Thymus (tissue), 14 donors: Measurements from ENCODE around the gene TEKT3. TPM values are rescaled to one million over a fixed set of nuclear protein-coding genes. Genes with fewer than 3 reads are reported as not detected.

Experiments used
- DNase-seq, 9 donors: peaks; one replicate each; pipeline ENCODE4 v3.0.0-alpha.2; 2013; ENCODE audit warnings: low spot score in 9 of 9, low read depth in 6 of 9, missing footprints in 1 of 9
- H3K27ac ChIP-seq, 2 donors: one replicate each; pipeline ENCODE4 v1.5.1; 2013; ENCODE audit warnings: control low read depth in 1 of 2, low read depth in 1 of 2, low read length in 1 of 2, mild to moderate bottlenecking in 1 of 2, moderate library complexity in 1 of 2
- H3K27me3 ChIP-seq, 2 donors: one replicate each; pipeline ENCODE4 v1.5.1; 2013; ENCODE audit warnings: low read length in 1 of 2; ENCODE audit not compliant: control insufficient read depth in 2 of 2, insufficient read depth in 1 of 2
- H3K36me3 ChIP-seq, 2 donors: one replicate each; pipeline ENCODE4 v1.5.1; 2013; ENCODE audit warnings: low read length in 1 of 2, mild to moderate bottlenecking in 1 of 2, moderate library complexity in 1 of 2; ENCODE audit not compliant: control insufficient read depth in 2 of 2, insufficient read depth in 2 of 2
- H3K4me1 ChIP-seq, 2 donors: one replicate each; pipeline ENCODE4 v1.5.1; 2013; ENCODE audit warnings: low read length in 2 of 2; ENCODE audit not compliant: control insufficient read depth in 2 of 2, insufficient read depth in 2 of 2
- H3K4me3 ChIP-seq, 2 donors: one replicate each; pipeline ENCODE4 v1.5.1; 2013; ENCODE audit warnings: low read length in 2 of 2, control low read depth in 1 of 2, mild to moderate bottlenecking in 1 of 2
- H3K9me3 ChIP-seq, 2 donors: one replicate each; pipeline ENCODE4 v1.5.1; 2013; ENCODE audit warnings: low read length in 1 of 2, mild to moderate bottlenecking in 1 of 2; ENCODE audit not compliant: control insufficient read depth in 2 of 2, insufficient read depth in 1 of 2
- WGBS: extraction: QIAGEN DNeasy Blood & Tissue Kit; methylation state at CpG from one replicate; pipeline ENCODE4 v1.1.7; 2013; 5-methylcytosine and 5-hydroxymethylcytosine counted together
- long read RNA-seq, 10 donors: transcript quantifications; one replicate each; lab custom pipeline, GENCODE V29; 2026
- polyA plus RNA-seq: library from polyadenylated mRNA; stranded (reverse); fragments of 200-250 nt; gene quantifications from one replicate; pipeline ENCODE4 v1.2.3, GENCODE V29; 2013
- total RNA-seq: library from RNA; stranded (reverse); fragments of 120-200 nt; gene quantifications from one replicate; pipeline ENCODE4 v1.2.4, GENCODE V29; 2013
- donor health status: healthy.

Gene TEKT3
- total RNA-seq (0.38 TPM), polyA plus RNA-seq (0.64 TPM)
- long read RNA-seq, donor 1 = 0 reads
- long read RNA-seq, donor 2 = 0 reads
- long read RNA-seq, donor 3 = 0 reads
- long read RNA-seq, donor 4 = 0 reads
- long read RNA-seq, donor 5 = 0 reads
- long read RNA-seq, donor 6 = 0 reads
- long read RNA-seq, donor 7 = 0 reads
- long read RNA-seq, donor 8 = 0 reads
- long read RNA-seq, donor 9 = 0 reads
- long read RNA-seq, donor 10 = 0 reads

DNA sequence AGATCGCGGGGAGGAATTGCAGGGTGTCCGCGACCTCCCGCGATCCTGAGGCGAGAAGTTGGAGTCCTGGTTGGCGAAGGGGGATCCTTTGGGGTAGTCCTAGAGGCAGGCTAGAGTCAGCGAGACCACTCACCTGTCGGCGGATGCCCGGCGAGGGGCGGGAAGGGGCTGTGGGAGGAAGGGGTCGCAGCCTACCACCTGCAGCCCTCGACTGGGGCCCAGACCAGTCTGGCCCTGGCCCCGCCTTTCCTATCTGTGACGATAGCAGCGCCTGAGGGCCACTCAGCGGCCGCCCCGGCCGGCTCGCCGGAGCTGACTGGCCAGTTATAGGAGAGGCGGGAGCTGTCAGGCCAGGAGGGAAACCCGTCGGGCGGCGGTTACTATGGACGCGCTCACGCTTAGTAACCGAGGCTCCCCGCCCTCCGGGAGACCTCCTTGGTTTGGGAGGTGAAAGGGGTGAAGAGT, at the start of gene TEKT3:
TSS of gene TEKT3 (minus strand) at position 213 of the 465 bp plus-strand sequence. CDS start 10,012 bp downstream, outside the sequence.
- Histone ChIP-seq H3K9me3 (no peaks in the 10 kb centered on the region), H3K36me3 (no peaks in the 10 kb centered on the region), H3K4me1 (no peaks in the 10 kb centered on the region), H3K4me3 (peak within 1 kb of the TSS in 1 of 2 donors; percentile 13), H3K27me3 (peaks cover 21 to 43% of the 10 kb centered on the region in 2 donors), H3K27ac (no peak within 1 kb of the TSS)
- 4% methylated on average over 36 of the region's 36 CpGs for WGBS
- DNase-seq = peak in 3 of 9 donors; percentile 1 to 4 (median 3)

DNA sequence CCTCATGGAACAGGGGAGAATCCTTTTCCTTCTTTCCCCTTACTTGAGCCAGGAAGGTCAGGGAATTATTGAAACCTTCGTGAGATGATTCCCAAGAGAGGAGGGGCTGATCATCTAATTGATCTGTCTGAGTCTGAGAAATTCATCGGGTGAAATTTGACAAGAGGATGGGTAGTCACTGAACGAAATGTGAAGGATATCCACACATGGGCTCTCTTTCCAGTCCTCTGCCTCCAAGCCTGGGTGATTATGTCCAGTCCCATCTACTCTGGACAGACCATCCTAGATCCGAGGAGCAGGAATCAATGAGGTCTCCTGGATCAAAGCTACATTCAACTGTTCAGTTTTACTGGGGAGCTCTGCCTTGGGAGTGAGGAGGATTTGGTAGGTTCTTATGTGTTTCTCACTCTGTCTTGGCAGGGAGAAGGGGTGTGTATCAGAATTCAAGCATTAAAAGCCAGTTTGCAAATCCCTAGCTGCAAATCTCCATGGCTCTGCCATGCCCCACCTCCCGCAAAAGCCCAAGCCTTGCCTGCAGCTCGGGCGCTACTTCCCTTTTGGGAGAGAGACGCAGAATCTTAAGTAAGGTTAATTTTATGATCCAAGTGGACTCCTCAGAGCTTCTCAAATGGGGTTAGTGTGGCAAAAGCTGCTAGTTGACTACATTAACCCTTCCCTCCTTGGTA, 47.1 kb upstream of the TEKT3 start:
- Histone ChIP-seq H3K27me3 (no peaks in the 10 kb centered on the region), H3K4me3 (no peak overlapping the region), H3K4me1 (no peaks in the 10 kb centered on the region), H3K27ac (no peak overlapping the region), H3K36me3 (no peaks in the 10 kb centered on the region), H3K9me3 (peaks cover 0 to 1% of the 10 kb centered on the region in 2 donors)
- 88% methylated on average over 8 of the region's 8 CpGs for WGBS
- no peak for DNase-seq

DNA sequence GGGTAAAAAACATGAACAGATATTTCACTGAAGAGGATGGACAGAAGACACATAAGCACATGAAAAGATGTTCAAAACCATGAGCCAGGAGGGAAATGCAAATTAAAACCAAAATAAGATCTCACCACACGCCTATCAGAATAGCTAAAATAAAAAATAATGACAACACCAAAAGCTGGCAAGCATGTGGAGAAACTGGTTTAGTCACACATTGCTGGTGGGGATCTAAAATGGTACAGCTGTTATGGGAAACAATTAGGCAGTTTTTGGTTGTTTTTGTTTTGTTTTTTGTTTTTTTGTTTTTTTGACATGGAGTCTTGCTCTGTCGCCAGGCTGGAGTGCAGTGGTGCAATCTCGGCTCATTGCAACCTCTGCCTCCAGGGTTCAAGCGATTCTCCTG, 44.7 kb upstream of the TEKT3 start:
- no peak for DNase-seq
- peaks cover 0 to 1% of the 10 kb centered on the region in 2 donors for H3K9me3 ChIP-seq
- H3K27ac ChIP-seq = no peak overlapping the region
- no peak overlapping the region for H3K4me3 ChIP-seq
- H3K4me1 ChIP-seq = no peaks in the 10 kb centered on the region
- WGBS = 97% methylated on average over 4 of the region's 4 CpGs
- no peaks in the 10 kb centered on the region for H3K36me3 ChIP-seq
- no peaks in the 10 kb centered on the region for H3K27me3 ChIP-seq

DNA sequence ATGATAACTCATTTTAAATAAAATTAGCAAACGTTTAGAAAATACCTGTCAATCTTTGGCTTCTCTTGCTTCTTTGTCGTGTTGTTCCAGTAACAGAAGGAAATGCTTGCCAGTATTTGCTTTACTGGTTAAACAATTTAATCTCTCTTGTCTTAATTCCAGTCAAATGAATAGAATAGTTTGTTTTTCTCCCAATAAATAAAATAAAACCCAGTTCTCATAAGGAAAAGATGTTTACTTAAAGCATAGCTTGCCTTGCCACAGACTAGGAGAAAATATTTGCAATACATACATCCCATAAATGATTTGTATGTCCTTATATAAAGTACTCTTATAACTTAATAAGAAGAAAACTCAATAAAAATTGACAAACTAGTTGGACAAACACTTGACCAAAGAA, 43.9 kb upstream of the TEKT3 start:
- Histone ChIP-seq H3K36me3 (no peaks in the 10 kb centered on the region), H3K9me3 (peaks cover 0 to 1% of the 10 kb centered on the region in 2 donors), H3K27ac (no peak overlapping the region), H3K4me3 (no peak overlapping the region), H3K27me3 (no peaks in the 10 kb centered on the region), H3K4me1 (no peaks in the 10 kb centered on the region)
- DNase-seq = no peak
- 90% methylated on average over 2 of the region's 2 CpGs for WGBS

DNA sequence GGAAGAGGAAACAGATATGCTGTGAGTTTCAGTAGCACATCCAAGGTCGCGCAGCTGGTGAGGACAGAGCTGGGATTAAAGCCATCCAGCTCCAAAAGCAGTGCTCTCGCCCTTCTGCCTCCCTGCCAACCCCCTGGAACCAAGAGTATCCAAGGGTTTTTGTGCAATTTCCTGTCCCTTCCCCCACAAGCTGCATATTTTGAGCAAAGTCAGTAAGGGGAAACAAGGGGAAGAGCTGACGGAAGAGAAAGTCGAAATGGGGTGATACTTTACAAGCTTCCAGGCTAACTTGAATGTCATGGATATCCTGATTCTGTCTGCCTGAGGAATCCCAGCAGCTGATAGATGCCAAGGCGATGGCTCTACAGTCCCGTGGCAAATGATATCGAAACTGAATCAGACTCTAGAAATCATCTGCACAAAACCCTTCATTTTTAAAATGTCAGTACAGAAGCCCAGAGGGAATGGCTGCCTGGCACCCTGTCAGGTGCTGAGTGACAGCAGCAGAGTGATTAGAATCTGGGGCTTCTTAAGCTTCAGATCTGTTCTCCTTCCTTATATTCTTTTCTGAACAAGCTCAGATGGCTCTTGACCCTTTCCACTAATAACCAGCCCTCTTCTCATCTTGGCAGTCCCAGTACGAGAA, 42.9 kb upstream of the TEKT3 start:
- H3K27ac ChIP-seq = no peak overlapping the region
- WGBS = 74% methylated on average over 9 of the region's 9 CpGs
- H3K36me3 ChIP-seq = no peaks in the 10 kb centered on the region
- no peak for DNase-seq
- no peaks in the 10 kb centered on the region for H3K27me3 ChIP-seq
- H3K4me1 ChIP-seq = no peaks in the 10 kb centered on the region
- peaks cover 0 to 1% of the 10 kb centered on the region in 2 donors for H3K9me3 ChIP-seq
- H3K4me3 ChIP-seq = no peak overlapping the region

DNA sequence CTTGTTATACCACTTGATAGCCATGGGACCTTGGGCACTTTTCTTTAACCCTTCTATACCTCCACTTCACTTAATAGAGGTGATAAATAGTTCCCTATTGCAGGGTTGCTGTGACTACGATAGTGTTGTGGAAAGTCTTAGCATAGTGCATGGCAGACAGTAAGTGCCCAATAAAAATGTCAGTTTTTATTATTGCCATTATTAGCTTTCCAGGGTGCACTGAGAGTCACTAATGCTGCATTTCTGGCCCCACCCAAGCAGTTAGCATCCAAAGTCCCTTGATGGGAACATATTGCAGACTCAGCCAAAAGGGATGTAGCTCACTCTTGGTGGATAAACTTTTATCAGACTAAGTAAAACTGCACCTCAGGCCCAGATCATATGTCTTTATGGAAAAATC, 41.5 kb upstream of the TEKT3 start:
- no peaks in the 10 kb centered on the region for H3K9me3 ChIP-seq
- no peak overlapping the region for H3K4me3 ChIP-seq
- WGBS = 97% methylated on average over 1 of the region's 1 CpG
- DNase-seq = no peak
- H3K4me1 ChIP-seq = no peaks in the 10 kb centered on the region
- H3K27ac ChIP-seq = no peak overlapping the region
- no peaks in the 10 kb centered on the region for H3K27me3 ChIP-seq
- no peaks in the 10 kb centered on the region for H3K36me3 ChIP-seq

DNA sequence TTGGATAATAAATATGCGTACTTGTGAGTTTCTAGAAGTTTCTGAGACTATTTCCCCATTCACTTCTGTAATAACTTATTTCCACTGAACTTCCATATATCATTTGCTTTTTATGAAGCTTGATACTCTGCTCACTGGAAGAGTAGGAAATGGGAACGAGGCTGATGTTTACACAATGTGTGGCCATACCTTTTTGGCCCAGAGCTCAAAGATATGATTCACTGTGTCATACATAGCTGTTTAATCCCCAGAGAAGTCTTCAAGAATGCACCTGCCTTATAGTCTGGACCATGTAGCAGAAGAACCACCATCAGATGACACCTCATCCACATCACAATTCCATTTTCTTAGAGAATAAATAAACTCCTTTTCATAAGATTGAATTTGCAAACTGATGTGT, 40.3 kb upstream of the TEKT3 start:
- no peaks in the 10 kb centered on the region for H3K27me3 ChIP-seq
- no peak overlapping the region for H3K27ac ChIP-seq
- no peak overlapping the region for H3K4me3 ChIP-seq
- no peaks in the 10 kb centered on the region for H3K9me3 ChIP-seq
- no peaks in the 10 kb centered on the region for H3K4me1 ChIP-seq
- H3K36me3 ChIP-seq = no peaks in the 10 kb centered on the region
- DNase-seq = no peak
- 75% methylated on average over 2 of the region's 2 CpGs for WGBS

DNA sequence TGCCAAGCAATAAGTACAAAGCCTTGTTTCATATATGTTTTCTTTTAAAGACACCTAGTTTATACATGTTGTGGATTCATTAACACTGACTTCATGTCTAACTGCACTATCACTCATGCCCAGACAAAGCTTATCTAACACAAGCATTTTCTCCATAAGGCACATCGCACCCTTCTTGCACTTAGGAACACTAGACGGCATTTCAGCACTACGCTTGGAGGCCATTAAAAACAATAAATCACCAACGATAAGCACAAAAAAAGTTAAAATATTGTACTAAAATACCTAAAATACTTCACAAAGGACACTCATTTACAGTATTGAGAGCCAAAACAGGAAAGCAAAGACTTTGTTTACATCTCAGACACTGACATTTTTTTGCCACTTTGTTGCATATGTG, 39.0 kb upstream of the TEKT3 start:
- no peaks in the 10 kb centered on the region for H3K36me3 ChIP-seq
- 96% methylated on average over 4 of the region's 4 CpGs for WGBS
- no peak overlapping the region for H3K27ac ChIP-seq
- no peak overlapping the region for H3K4me3 ChIP-seq
- H3K9me3 ChIP-seq = no peaks in the 10 kb centered on the region
- H3K27me3 ChIP-seq = no peaks in the 10 kb centered on the region
- H3K4me1 ChIP-seq = no peaks in the 10 kb centered on the region
- no peak for DNase-seq

DNA sequence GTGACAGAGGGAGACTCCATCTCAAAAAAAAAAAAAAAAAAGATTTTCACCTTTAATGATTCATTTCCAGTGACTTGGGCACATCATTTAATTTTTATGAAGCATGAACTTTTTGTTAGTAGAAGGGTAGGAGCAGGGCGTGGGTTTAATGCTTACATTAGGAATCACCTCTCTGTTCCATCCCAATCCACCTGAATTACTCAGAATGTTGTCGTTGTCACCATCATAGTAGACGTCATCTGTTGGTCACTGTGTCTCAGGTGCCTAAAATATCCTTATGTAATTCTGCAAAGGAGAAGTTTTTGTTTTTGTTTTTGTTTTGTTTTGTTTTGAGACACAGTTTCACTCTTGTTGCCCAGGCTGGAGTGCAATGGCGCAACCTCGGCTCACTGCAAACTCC, 38.3 kb upstream of the TEKT3 start:
- 95% methylated on average over 5 of the region's 5 CpGs for WGBS
- Histone ChIP-seq H3K36me3 (no peaks in the 10 kb centered on the region), H3K4me1 (no peaks in the 10 kb centered on the region), H3K27ac (no peak overlapping the region), H3K4me3 (no peak overlapping the region), H3K27me3 (no peaks in the 10 kb centered on the region), H3K9me3 (no peaks in the 10 kb centered on the region)
- DNase-seq = no peak
